GM12891 (cell line): ENCODE results near the gene PDZD2.

ENCODE experiments used
- PAX5 ChIP-seq: IDR thresholded peaks from 2 replicates; pipeline ENCODE4 v1.6.1; 2011; ENCODE audit warnings: low read length, moderate library complexity, mild to moderate bottlenecking; ENCODE audit not compliant: insufficient read depth, severe bottlenecking
- POLR2A ChIP-seq: IDR thresholded peaks from 2 replicates; pipeline ENCODE4 v1.6.1; 2011; ENCODE audit warnings: low read depth, low read length, control low read depth
- POLR2AphosphoS5 ChIP-seq: IDR thresholded peaks from 2 replicates; pipeline ENCODE4 v1.6.1; 2011; ENCODE audit warnings: low read depth, low read length, control low read depth
- POU2F2 ChIP-seq: IDR thresholded peaks from 2 replicates; pipeline ENCODE4 v1.6.1; 2011; ENCODE audit warnings: low read depth, mild to moderate bottlenecking, control low read depth, low read length, moderate library complexity
- SPI1 ChIP-seq: IDR thresholded peaks from 2 replicates; pipeline ENCODE4 v1.6.1; 2011; ENCODE audit warnings: low read depth, low read length, control low read depth
- TAF1 ChIP-seq: IDR thresholded peaks from 2 replicates; pipeline ENCODE4 v1.6.1; 2011; ENCODE audit warnings: low read depth, low read length, control low read depth

DNA sequence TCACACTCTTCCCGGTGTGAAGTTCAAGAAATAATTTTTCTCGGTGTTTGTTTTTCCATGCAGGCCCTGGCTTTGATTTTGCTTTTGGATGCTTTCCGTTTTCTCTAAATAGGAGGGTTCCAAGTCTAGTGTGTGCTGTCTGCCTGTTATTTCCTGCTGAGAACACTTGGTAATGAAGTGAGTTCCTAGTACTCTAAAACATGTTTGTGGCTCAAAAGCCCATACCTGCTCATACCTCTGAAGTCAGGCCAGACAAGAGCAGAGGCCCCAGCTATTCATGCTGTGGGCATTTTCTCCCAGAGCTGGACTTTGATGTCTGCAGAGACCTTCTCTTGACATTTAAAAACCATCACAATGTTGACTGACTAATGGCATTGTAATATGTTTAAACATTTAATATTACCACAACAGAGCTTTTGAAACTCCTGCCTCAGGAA, 324.0 kb downstream of the PDZD2 start:
- TF ChIP-seq POLR2A (no peak), POLR2AphosphoS5 (no peak), TAF1 (no peak), SPI1 (no peak), POU2F2 (no peak), PAX5 (no peak)
